HUES64 (cell line): Measurements from ENCODE around the gene RPL13A.
"Not testable (repeated sequence)": the region's sequence is repeated elsewhere in the genome, so short reads cannot be mapped to it uniquely, and the experiment has no call there.

Source experiments
- H3K27ac ChIP-seq: 2 replicates; pipeline ENCODE4 v1.7.0; 2013; ENCODE audit warnings: low read depth, low read length, inconsistent platforms
- H3K27me3 ChIP-seq: 2 replicates; pipeline ENCODE4 v1.6.1; 2013; ENCODE audit warnings: mild to moderate bottlenecking, low read length; ENCODE audit not compliant: insufficient read depth
- H3K36me3 ChIP-seq: 2 replicates; pipeline ENCODE4 v1.6.1; 2013; ENCODE audit warnings: mild to moderate bottlenecking, low read length; ENCODE audit not compliant: insufficient read depth
- H3K4me1 ChIP-seq: 2 replicates; pipeline ENCODE4 v1.6.1; 2013; ENCODE audit warnings: mild to moderate bottlenecking, low read length, moderate library complexity; ENCODE audit not compliant: insufficient read depth
- H3K4me3 ChIP-seq: 2 replicates; pipeline ENCODE4 v1.5.1; 2013; ENCODE audit warnings: mild to moderate bottlenecking, low read length, moderate library complexity
- H3K9ac ChIP-seq: 2 replicates; pipeline ENCODE4 v1.6.1; 2013; ENCODE audit warnings: mild to moderate bottlenecking, low read depth, low read length
- H3K9me3 ChIP-seq: 2 replicates; pipeline ENCODE4 v1.6.1; 2013; ENCODE audit warnings: low read depth, low read length; ENCODE audit not compliant: insufficient read depth
- WGBS: fragments of 150-250, 120-280 bp; methylation state at CpG from one replicate; pipeline ENCODE4 v1.1.7; 2013; ENCODE audit warnings: missing lambda C conversion rate; 5-methylcytosine and 5-hydroxymethylcytosine counted together

Gene RPL13A

GRCh38 chr19:49459388-49459787 lies 28.0 kb upstream of the RPL13A start:
- no peak overlapping the region for H3K27ac ChIP-seq
- no peak overlapping the region for H3K9ac ChIP-seq
- H3K4me3 ChIP-seq = no peak overlapping the region
- H3K27me3 ChIP-seq = no peaks in the 10 kb centered on the region
- H3K36me3 ChIP-seq = peaks cover 16% of the 10 kb centered on the region
- whole genome bisulfite sequencing = 88% methylated on average over 12 of the region's 12 CpGs
- H3K4me1 ChIP-seq = 0 out of 2 replicates have a peak, but pooled peaks cover under 1% of the 10 kb centered on the region
- H3K9me3 ChIP-seq = no peaks in the 10 kb centered on the region

GRCh38 chr19:49461130-49461529 lies 26.3 kb upstream of the RPL13A start:
- no CpG with 5 or more reads among the region's 1 CpG for WGBS
- not testable (repeated sequence) for H3K4me3 ChIP-seq, H3K9me3 ChIP-seq, H3K27ac ChIP-seq, H3K27me3 ChIP-seq, H3K9ac ChIP-seq, H3K4me1 ChIP-seq
- H3K36me3 ChIP-seq = peaks cover 22% of the 10 kb centered on the region

DNA sequence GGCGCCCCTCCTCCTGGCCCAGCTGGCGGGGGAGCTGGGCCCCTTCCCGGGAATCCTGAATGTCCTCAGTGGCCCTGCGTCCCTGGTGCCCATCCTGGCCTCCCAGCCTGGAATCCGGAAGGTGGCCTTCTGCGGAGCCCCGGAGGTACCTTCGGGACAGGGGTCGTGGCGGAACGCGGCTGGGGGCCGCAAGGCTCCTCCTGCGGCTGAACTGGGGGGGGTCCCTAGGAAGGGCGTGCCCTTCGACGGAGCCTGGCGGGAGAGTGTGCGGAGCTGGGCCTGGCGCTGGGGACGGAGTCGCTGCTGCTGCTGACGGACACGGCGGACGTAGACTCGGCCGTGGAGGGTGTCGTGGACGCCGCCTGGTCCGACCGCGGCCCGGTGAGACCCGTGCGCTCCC lies 25.8 kb upstream of the RPL13A start:
- Histone ChIP-seq H3K27me3 (no peaks in the 10 kb centered on the region), H3K9me3 (no peaks in the 10 kb centered on the region), H3K4me1 (no peaks in the 10 kb centered on the region), H3K27ac (no peak overlapping the region), H3K9ac (no peak overlapping the region), H3K36me3 (peaks cover 22% of the 10 kb centered on the region), H3K4me3 (no peak overlapping the region)
- 96% methylated on average over 37 of the region's 37 CpGs for WGBS

DNA sequence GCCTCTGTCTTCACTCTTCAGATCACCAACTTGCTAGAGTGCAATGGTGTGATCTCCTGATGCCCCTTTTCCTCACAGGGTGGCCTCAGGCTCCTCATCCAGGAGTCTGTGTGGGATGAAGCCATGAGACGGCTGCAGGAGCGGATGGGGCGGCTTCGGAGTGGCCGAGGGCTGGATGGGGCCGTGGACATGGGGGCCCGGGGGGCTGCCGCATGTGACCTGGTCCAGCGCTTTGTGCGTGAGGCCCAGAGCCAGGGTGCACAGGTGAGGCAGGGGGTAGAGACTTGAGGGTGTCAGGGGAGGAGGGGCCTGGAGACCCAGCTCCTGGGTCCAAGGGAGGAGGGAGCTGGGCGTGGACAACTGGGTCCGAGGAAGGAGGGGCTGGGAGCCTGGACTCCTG lies 24.9 kb upstream of the RPL13A start:
- H3K4me3 ChIP-seq = no peak overlapping the region
- WGBS = 88% methylated on average over 12 of the region's 12 CpGs
- no peak overlapping the region for H3K27ac ChIP-seq
- H3K9ac ChIP-seq = no peak overlapping the region
- H3K27me3 ChIP-seq = no peaks in the 10 kb centered on the region
- no peaks in the 10 kb centered on the region for H3K4me1 ChIP-seq
- no peaks in the 10 kb centered on the region for H3K9me3 ChIP-seq
- H3K36me3 ChIP-seq = peaks cover 26% of the 10 kb centered on the region

DNA sequence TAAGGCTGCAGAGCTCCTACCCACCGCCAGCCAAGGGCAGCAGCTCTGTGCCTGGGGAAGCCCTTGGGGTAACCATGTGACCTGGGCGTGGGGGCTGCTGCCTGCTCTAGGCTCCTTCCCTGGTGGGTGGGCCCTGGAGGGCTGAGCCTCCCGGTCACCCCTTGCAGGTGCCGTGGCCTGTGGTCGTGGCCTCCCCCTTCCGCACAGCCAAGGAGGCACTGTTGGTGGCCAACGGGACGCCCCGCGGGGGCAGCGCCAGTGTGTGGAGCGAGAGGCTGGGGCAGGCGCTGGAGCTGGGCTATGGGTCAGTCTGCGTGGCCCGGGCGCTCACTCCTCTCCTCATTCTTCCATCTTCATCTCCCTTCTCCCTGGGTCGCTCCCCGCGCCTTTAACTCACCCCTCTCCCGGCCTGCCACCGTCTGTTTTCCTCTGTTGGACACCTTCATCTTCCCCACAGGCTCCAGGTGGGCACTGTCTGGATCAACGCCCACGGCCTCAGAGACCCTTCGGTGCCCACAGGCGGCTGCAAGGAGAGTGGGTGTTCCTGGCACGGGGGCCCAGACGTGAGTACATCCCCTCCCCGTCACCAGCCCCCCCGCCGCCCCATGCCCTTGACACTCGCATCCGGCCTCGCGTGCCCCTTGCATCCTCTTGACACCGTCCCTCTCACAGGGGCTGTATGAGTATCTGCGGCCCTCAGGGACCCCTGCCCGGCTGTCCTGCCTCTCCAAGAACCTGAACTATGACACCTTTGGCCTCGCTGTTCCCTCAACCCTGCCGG lies 23.3 kb upstream of the RPL13A start:
- Histone ChIP-seq H3K4me1 (no peaks in the 10 kb centered on the region), H3K36me3 (peaks cover 24% of the 10 kb centered on the region), H3K4me3 (no peak overlapping the region), H3K9me3 (no peaks in the 10 kb centered on the region), H3K27me3 (no peaks in the 10 kb centered on the region), H3K9ac (no peak overlapping the region), H3K27ac (no peak overlapping the region)
- 94% methylated on average over 39 of the region's 39 CpGs for WGBS

DNA sequence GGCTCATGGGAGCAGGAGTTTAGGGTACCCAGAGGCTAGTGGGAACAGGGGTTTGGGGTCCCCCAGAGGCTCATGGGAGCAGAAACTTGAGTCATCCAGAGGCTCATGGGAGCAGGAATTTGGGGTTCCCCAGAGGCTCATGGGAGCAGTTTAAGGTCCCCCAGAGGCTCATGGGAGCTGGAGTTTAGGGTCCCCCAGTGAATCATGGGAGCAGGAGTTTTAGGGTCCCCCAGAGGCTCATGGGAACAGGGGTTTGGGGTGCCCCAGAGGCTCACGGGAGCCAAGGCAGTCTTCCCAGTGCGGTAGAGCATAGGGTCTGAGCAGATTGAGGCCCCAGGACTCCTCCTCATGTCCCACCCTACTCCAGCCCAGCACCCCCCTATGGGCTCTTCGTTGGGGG lies 22.0 kb upstream of the RPL13A start:
- no peak overlapping the region for H3K4me3 ChIP-seq
- H3K36me3 ChIP-seq = peaks cover 21% of the 10 kb centered on the region
- WGBS = 96% methylated on average over 3 of the region's 3 CpGs
- no peaks in the 10 kb centered on the region for H3K9me3 ChIP-seq
- H3K9ac ChIP-seq = no peak overlapping the region
- no peaks in the 10 kb centered on the region for H3K27me3 ChIP-seq
- no peak overlapping the region for H3K27ac ChIP-seq
- H3K4me1 ChIP-seq = no peaks in the 10 kb centered on the region

DNA sequence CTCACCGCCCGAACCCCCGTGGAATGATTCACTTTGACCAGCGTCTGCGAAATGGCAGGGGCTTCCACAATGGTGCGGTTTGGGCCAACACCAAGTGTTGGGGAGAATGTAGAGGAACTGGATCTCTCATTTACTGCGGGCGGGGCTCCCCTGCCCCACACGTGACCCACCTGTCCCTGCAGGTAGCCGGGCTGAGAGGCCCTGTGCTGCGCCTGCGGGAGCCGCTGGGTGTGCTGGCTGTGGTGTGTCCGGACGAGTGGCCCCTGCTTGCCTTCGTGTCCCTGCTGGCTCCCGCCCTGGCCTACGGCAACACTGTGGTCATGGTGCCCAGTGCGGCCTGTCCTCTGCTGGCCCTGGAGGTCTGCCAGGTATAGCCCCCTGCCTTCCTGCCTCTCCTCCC lies 19.2 kb upstream of the RPL13A start:
- H3K4me1 ChIP-seq = no peaks in the 10 kb centered on the region
- H3K27ac ChIP-seq = no peak overlapping the region
- H3K9me3 ChIP-seq = no peaks in the 10 kb centered on the region
- peaks cover 20% of the 10 kb centered on the region for H3K36me3 ChIP-seq
- 91% methylated on average over 19 of the region's 19 CpGs for WGBS
- no peak overlapping the region for H3K9ac ChIP-seq
- H3K27me3 ChIP-seq = no peaks in the 10 kb centered on the region
- no peak overlapping the region for H3K4me3 ChIP-seq

DNA sequence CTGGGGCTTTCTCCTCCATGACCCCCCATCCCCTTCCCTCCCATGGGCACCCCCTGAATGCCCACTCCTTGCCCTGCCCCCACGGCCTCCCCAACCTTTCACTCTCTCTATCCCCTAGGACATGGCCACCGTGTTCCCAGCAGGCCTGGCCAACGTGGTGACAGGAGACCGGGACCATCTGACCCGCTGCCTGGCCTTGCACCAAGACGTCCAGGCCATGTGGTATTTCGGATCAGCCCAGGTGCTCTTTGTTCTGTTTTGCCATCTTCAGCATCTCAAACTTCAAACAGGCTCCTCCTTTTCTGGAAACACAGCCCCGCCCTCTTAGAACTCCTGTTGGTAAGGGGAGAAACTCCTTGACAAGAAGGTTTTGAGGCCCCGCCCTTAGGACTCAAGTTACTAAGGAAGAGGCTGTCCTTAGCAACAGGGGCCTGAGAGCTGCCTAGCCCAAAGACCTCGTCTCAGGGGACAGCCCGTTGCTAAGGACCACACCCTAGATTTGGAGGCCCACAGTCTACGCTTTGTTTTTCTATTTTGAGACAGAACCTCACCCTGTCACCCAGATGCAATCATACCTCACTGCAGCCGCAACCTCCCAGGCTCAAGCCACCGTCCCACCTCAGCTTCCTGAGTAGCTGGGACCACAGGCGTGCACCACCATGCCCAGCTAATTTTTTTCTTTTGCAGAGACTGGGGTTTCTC lies 18.5 kb upstream of the RPL13A start:
- WGBS = 81% methylated on average over 15 of the region's 15 CpGs
- Histone ChIP-seq H3K36me3 (peaks cover 18% of the 10 kb centered on the region), H3K27ac (no peak overlapping the region), H3K9ac (no peak overlapping the region), H3K4me1 (no peaks in the 10 kb centered on the region), H3K27me3 (no peaks in the 10 kb centered on the region), H3K4me3 (no peak overlapping the region), H3K9me3 (no peaks in the 10 kb centered on the region)

GRCh38 chr19:49469828-49470614 lies 17.4 kb upstream of the RPL13A start:
- WGBS = 96% methylated on average over 25 of the region's 25 CpGs
- Histone ChIP-seq H3K9me3 (no peaks in the 10 kb centered on the region), H3K4me1 (no peaks in the 10 kb centered on the region), H3K36me3 (peaks cover 15% of the 10 kb centered on the region), H3K4me3 (no peak overlapping the region), H3K27me3 (peaks cover 5% of the 10 kb centered on the region; the same call in 1 of the 2 replicates), H3K27ac (no peak overlapping the region), H3K9ac (no peak overlapping the region)

DNA sequence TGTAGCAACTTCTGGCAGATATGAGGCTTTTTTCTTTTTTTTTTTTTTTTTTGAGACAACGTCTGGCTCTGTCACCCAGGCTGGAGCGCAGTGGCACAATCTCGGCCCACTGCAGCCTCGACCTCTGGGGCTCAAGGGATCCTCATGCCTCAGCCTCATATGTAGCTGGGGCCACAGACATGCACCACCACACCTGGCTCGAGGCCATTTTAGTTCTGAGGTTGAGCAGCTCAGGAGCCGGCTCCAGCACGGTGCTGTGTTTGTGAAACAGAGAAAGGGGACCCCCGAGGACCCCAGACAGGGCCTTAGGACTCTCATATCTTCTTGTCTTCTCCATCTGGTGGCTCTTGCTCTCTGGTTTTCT lies 16.8 kb upstream of the RPL13A start:
- Histone ChIP-seq H3K27me3 (peaks cover 5% of the 10 kb centered on the region; the same call in 1 of the 2 replicates), H3K9me3 (no peaks in the 10 kb centered on the region), H3K36me3 (peaks cover 11% of the 10 kb centered on the region), H3K4me3 (no peak overlapping the region), H3K27ac (no peak overlapping the region), H3K4me1 (no peaks in the 10 kb centered on the region), H3K9ac (no peak overlapping the region)
- 95% methylated on average over 8 of the region's 8 CpGs for WGBS

DNA sequence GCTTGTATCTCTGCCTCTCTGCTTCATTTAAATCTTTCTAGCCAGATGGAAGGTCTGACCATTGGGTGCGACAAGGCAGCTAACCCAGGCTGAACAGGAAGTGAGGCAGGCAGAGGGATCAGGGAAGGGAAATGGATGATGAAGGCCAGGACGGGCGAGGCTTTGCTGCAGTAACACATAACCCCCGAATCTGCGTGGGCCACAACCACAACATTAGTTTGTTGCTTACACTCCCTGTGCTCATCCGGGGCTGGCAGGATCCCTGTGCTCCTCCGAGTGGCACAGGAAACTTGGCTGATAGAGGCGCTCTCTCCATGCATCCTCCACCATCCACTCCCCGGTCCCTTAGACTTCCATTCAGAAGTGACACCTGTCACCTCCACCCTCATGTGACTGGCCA lies 14.5 kb upstream of the RPL13A start:
- 89% methylated on average over 9 of the region's 9 CpGs for WGBS
- peaks cover 7% of the 10 kb centered on the region; the same call in 1 of the 2 replicates for H3K36me3 ChIP-seq
- H3K9me3 ChIP-seq = no peaks in the 10 kb centered on the region
- H3K4me1 ChIP-seq = no peaks in the 10 kb centered on the region
- no peak overlapping the region for H3K4me3 ChIP-seq
- peaks cover 5% of the 10 kb centered on the region; the same call in 1 of the 2 replicates for H3K27me3 ChIP-seq
- no peak overlapping the region for H3K9ac ChIP-seq
- no peak overlapping the region for H3K27ac ChIP-seq
